NOMO-1 treated with DMSO at 0.1 percent for 48 hours (cell line): Measurements from ENCODE around the gene MAS1.
"Not testable (repeated sequence)": the region's sequence is repeated elsewhere in the genome, so short reads cannot be mapped to it uniquely, and the experiment has no call there.

Experiments used
- DNase-seq: peaks from one replicate; lab custom pipeline; 2025; ENCODE audit not compliant: unreplicated experiment; lab: John Stamatoyannopoulos, UW

MAS1 gene

GRCh38 chr6:159890792-159891191 is at the start of gene MAS1:
Gene MAS1 (plus strand): TSS chr6:159890988. CDS start chr6:159906956, 15,968 bp downstream.
- no peak for DNase-seq

GRCh38 chr6:159842035-159842434 is 48.8 kb upstream of the MAS1 start:
- DNase-seq: no peak

GRCh38 chr6:159844737-159845645 is 45.8 kb upstream of the MAS1 start:
- DNase-seq: no peak

- DNase-seq: not testable (repeated sequence)
Observed at GRCh38 chr6:159848552-159848951, 42.2 kb upstream of the MAS1 start.

GRCh38 chr6:159849851-159850250 is 40.9 kb upstream of the MAS1 start:
- DNase-seq: not testable (repeated sequence)

GRCh38 chr6:159852877-159853276 is 37.9 kb upstream of the MAS1 start:
- DNase-seq: peak; percentile 66

- DNase-seq: no peak
Observed at GRCh38 chr6:159853754-159854153, 37.0 kb upstream of the MAS1 start.

GRCh38 chr6:159854959-159855358 is 35.8 kb upstream of the MAS1 start:
- no peak for DNase-seq

GRCh38 chr6:159858259-159858658 is 32.5 kb upstream of the MAS1 start:
- no peak for DNase-seq

GRCh38 chr6:159860482-159860881 is 30.3 kb upstream of the MAS1 start:
- DNase-seq: no peak

GRCh38 chr6:159862103-159862502 is 28.7 kb upstream of the MAS1 start:
- DNase-seq: no peak

GRCh38 chr6:159863341-159863740 is 27.4 kb upstream of the MAS1 start:
- peak; percentile 53 for DNase-seq

- DNase-seq: no peak
Observed at GRCh38 chr6:159865226-159865920, 25.4 kb upstream of the MAS1 start.

GRCh38 chr6:159866286-159867247 is 24.2 kb upstream of the MAS1 start:
- no peak for DNase-seq

- no peak for DNase-seq
Observed at GRCh38 chr6:159871241-159871640, 19.5 kb upstream of the MAS1 start.

- DNase-seq: no peak
Observed at GRCh38 chr6:159871906-159872305, 18.9 kb upstream of the MAS1 start.

GRCh38 chr6:159874435-159874834 is 16.4 kb upstream of the MAS1 start:
- DNase-seq: no peak

GRCh38 chr6:159875194-159875593 is 15.6 kb upstream of the MAS1 start:
- DNase-seq: no peak

- no peak for DNase-seq
Observed at GRCh38 chr6:159876242-159876641, 14.5 kb upstream of the MAS1 start.

- DNase-seq: no peak
Observed at GRCh38 chr6:159877256-159877808, 13.5 kb upstream of the MAS1 start.

GRCh38 chr6:159878341-159878740 is 12.4 kb upstream of the MAS1 start:
- no peak for DNase-seq
